ENCODE results near the gene PDYN.
A peak's percentile ranks its signal among the peaks of the same experiment; 100 is the strongest.

PDYN gene

GRCh38 chr20:2005831-2006426 lies 12.1 kb upstream of the PDYN start:
- TF ChIP-seq ELF4 (IDR thresholded peaks at IDR 0.05) = no peak
- no peak for TF ChIP-seq LEF1 (IDR thresholded peaks at IDR 0.05; ENCODE audit: borderline replicate concordance)
- ChIA-PET CTCF (interaction anchor here (1.0 to 1.7 kb wide), 4 partner anchors 9 to 167 kb away, joined by 3 to 5 read pairs (median 3); no protein-coding TSS in a partner anchor), POLR2A (no interaction called here)
- peak; percentile 70 for DNase-seq (ENCODE audit: extremely low spot score)

GRCh38 chr20:2005359-2005758 lies 11.5 kb upstream of the PDYN start:
- no peak for DNase-seq (ENCODE audit: extremely low spot score)
- POLR2A ChIA-PET = no interaction called here
- CTCF ChIA-PET = no interaction called here
- TF ChIP-seq TARDBP (IDR thresholded peaks at IDR 0.05) (no peak), ELF4 (IDR thresholded peaks at IDR 0.05) (no peak), HDGF (IDR thresholded peaks at IDR 0.05; ENCODE audit: borderline replicate concordance) (no peak), ARNT (IDR thresholded peaks at IDR 0.05) (no peak), L3MBTL2 (conservative IDR thresholded peaks at IDR 0.05) (no peak), CTBP1 (IDR thresholded peaks at IDR 0.05; ENCODE audit: borderline replicate concordance) (no peak), FOXK2 (IDR thresholded peaks at IDR 0.05) (no peak), ZNF384 (IDR thresholded peaks at IDR 0.05) (no peak), BHLHE40 (IDR thresholded peaks at IDR 0.05; ENCODE audit: borderline replicate concordance) (no peak), LEF1 (IDR thresholded peaks at IDR 0.05; ENCODE audit: borderline replicate concordance) (no peak)

- TF ChIP-seq TARDBP (IDR thresholded peaks at IDR 0.05) (no peak), NFRKB (IDR thresholded peaks at IDR 0.05) (no peak), L3MBTL2 (conservative IDR thresholded peaks at IDR 0.05) (no peak)
- CTCF ChIA-PET = interaction anchor here (0.6 kb wide), 1 partner anchor 17 kb away, joined by 3 read pairs; no protein-coding TSS in a partner anchor
- POLR2A ChIA-PET = no interaction called here
- no peak for DNase-seq (ENCODE audit: extremely low spot score)
Observed at GRCh38 chr20:2004171-2004570, 10.3 kb upstream of the PDYN start.

- TF ChIP-seq FOXA1 (IDR thresholded peaks at IDR 0.05) (no peak), LEF1 (IDR thresholded peaks at IDR 0.05; ENCODE audit: borderline replicate concordance) (no peak), ARNT (IDR thresholded peaks at IDR 0.05) (no peak), ZNF384 (IDR thresholded peaks at IDR 0.05) (no peak), PKNOX1 (IDR thresholded peaks at IDR 0.05) (no peak), ELF4 (IDR thresholded peaks at IDR 0.05) (no peak), TARDBP (IDR thresholded peaks at IDR 0.05) (no peak), L3MBTL2 (conservative IDR thresholded peaks at IDR 0.05) (no peak), FOXK2 (IDR thresholded peaks at IDR 0.05) (no peak), CTBP1 (IDR thresholded peaks at IDR 0.05; ENCODE audit: borderline replicate concordance) (no peak), FOXM1 (IDR thresholded peaks at IDR 0.05; ENCODE audit: borderline replicate concordance) (no peak)
- ChIA-PET CTCF (no interaction called here), POLR2A (no interaction called here)
- no peak for DNase-seq (ENCODE audit: extremely low spot score)
Observed at GRCh38 chr20:2002365-2002764, 8.5 kb upstream of the PDYN start.

GRCh38 chr20:2001119-2001518 lies 7.3 kb upstream of the PDYN start:
- no peak for TF ChIP-seq TARDBP (IDR thresholded peaks at IDR 0.05)
- TF ChIP-seq FOXK2 (IDR thresholded peaks at IDR 0.05) = no peak
- no peak for TF ChIP-seq SUZ12 (IDR thresholded peaks at IDR 0.05)
- TF ChIP-seq FOXA1 (IDR thresholded peaks at IDR 0.05) = no peak
- TF ChIP-seq NFRKB (IDR thresholded peaks at IDR 0.05) = no peak
- TF ChIP-seq ZNF384 (IDR thresholded peaks at IDR 0.05) = no peak
- no peak for TF ChIP-seq PKNOX1 (IDR thresholded peaks at IDR 0.05)
- no peak for TF ChIP-seq ELF4 (IDR thresholded peaks at IDR 0.05)
- TF ChIP-seq SP1 (IDR thresholded peaks at IDR 0.05) = no peak
- TF ChIP-seq HDGF (IDR thresholded peaks at IDR 0.05; ENCODE audit: borderline replicate concordance) = no peak
- TF ChIP-seq BHLHE40 (IDR thresholded peaks at IDR 0.05; ENCODE audit: borderline replicate concordance) = no peak
- TF ChIP-seq LEF1 (IDR thresholded peaks at IDR 0.05; ENCODE audit: borderline replicate concordance) = no peak
- no peak for TF ChIP-seq ARNT (IDR thresholded peaks at IDR 0.05)
- TF ChIP-seq CTBP1 (IDR thresholded peaks at IDR 0.05; ENCODE audit: borderline replicate concordance) = no peak
- TF ChIP-seq L3MBTL2 (conservative IDR thresholded peaks at IDR 0.05) = no peak
- no peak for TF ChIP-seq FOXM1 (IDR thresholded peaks at IDR 0.05; ENCODE audit: borderline replicate concordance)
- POLR2A ChIA-PET = no interaction called here
- DNase-seq (ENCODE audit: extremely low spot score) = no peak
- CTCF ChIA-PET = interaction anchor here (0.9 kb wide), 1 partner anchor 101 kb away, joined by 3 read pairs; no protein-coding TSS in a partner anchor

- no peak for TF ChIP-seq FOXK2 (IDR thresholded peaks at IDR 0.05)
Observed at GRCh38 chr20:2000285-2000684, 6.4 kb upstream of the PDYN start.

GRCh38 chr20:1998715-1999114 lies 4.9 kb upstream of the PDYN start:
- ChIA-PET POLR2A (no interaction called here), CTCF (no interaction called here)
- no peak for DNase-seq (ENCODE audit: extremely low spot score)
- no peak for TF ChIP-seq TARDBP (IDR thresholded peaks at IDR 0.05)
- no peak for TF ChIP-seq NFRKB (IDR thresholded peaks at IDR 0.05)
- no peak for TF ChIP-seq ARNT (IDR thresholded peaks at IDR 0.05)
- TF ChIP-seq CTBP1 (IDR thresholded peaks at IDR 0.05; ENCODE audit: borderline replicate concordance) = no peak
- TF ChIP-seq FOXA1 (IDR thresholded peaks at IDR 0.05) = no peak
- TF ChIP-seq ELF4 (IDR thresholded peaks at IDR 0.05) = no peak
- TF ChIP-seq SUZ12 (IDR thresholded peaks at IDR 0.05) = no peak
- TF ChIP-seq HDGF (IDR thresholded peaks at IDR 0.05; ENCODE audit: borderline replicate concordance) = no peak

More at GRCh38 chr20:2000285-2000684, 6.4 kb upstream of the PDYN start:
- CTCF ChIA-PET = no interaction called here
- POLR2A ChIA-PET = no interaction called here
- DNase-seq (ENCODE audit: extremely low spot score) = no peak

GRCh38 chr20:1998193-1998520 lies 4.3 kb upstream of the PDYN start:
- ChIA-PET POLR2A (no interaction called here), CTCF (no interaction called here)
- no peak for DNase-seq (ENCODE audit: extremely low spot score)
- TF ChIP-seq CTBP1 (IDR thresholded peaks at IDR 0.05; ENCODE audit: borderline replicate concordance) = no peak
- TF ChIP-seq ARNT (IDR thresholded peaks at IDR 0.05) = no peak
- no peak for TF ChIP-seq ZNF384 (IDR thresholded peaks at IDR 0.05)
- no peak for TF ChIP-seq FOXA1 (IDR thresholded peaks at IDR 0.05)
- no peak for TF ChIP-seq ELF4 (IDR thresholded peaks at IDR 0.05)
- TF ChIP-seq SUZ12 (IDR thresholded peaks at IDR 0.05) = no peak
- TF ChIP-seq FOXM1 (IDR thresholded peaks at IDR 0.05; ENCODE audit: borderline replicate concordance) = no peak
- TF ChIP-seq LEF1 (IDR thresholded peaks at IDR 0.05; ENCODE audit: borderline replicate concordance) = no peak
- TF ChIP-seq NFRKB (IDR thresholded peaks at IDR 0.05) = no peak
- TF ChIP-seq L3MBTL2 (conservative IDR thresholded peaks at IDR 0.05) = no peak
- TF ChIP-seq BHLHE40 (IDR thresholded peaks at IDR 0.05; ENCODE audit: borderline replicate concordance) = no peak
- no peak for TF ChIP-seq PKNOX1 (IDR thresholded peaks at IDR 0.05)
- no peak for TF ChIP-seq SP1 (IDR thresholded peaks at IDR 0.05)
- TF ChIP-seq FOXK2 (IDR thresholded peaks at IDR 0.05) = no peak
- no peak for TF ChIP-seq HDGF (IDR thresholded peaks at IDR 0.05; ENCODE audit: borderline replicate concordance)
- no peak for TF ChIP-seq TARDBP (IDR thresholded peaks at IDR 0.05)

Measured in HEK293T (cell line).